GM12878 (cell line): Measurements from ENCODE around the gene KCTD19. TPM values are rescaled to one million over a fixed set of nuclear protein-coding genes. Genes with fewer than 3 reads are reported as not detected.

Experiments
- ATAC-seq: fragments of 200-7000 bp; cut with Tn5 transposase; 3 replicates; pipeline ENCODE4 v1.9.1; 2020; ENCODE audit warnings: mild to moderate bottlenecking, moderate library complexity
- BruUV-seq: library from RNA; stranded (reverse); fragments of 400-500 nt; replicated peaks from 2 replicates; lab custom pipeline; 2021; lab: Mats Ljungman, UMichigan
- CTCF ChIA-PET: fragments of 300-600 bp; sonication (Branson Sonifier 250); formaldehyde crosslinking; extraction: SDS; loops from one replicate; lab custom pipeline; 2021; ENCODE audit warnings: inconsistent platforms; lab: Yijun Ruan, JAX
- POLR2A ChIA-PET: fragments of 350-600 bp; formaldehyde crosslinking; extraction: SDS; loops from one replicate; lab custom pipeline; 2021; ENCODE audit warnings: inconsistent platforms; lab: Charles Lee
- RAD21 ChIA-PET: fragments of 300-600 bp; sonication (Branson Sonifier 250); formaldehyde crosslinking; loops from one replicate; lab custom pipeline; 2023; ENCODE audit warnings: antibody characterized with exemption; ENCODE audit not compliant: unreplicated experiment; lab: Charles Lee
- SMC1A ChIA-PET: fragments of 300-600 bp; sonication (Branson Sonifier 250); formaldehyde crosslinking; loops from one replicate; lab custom pipeline; 2023; ENCODE audit not compliant: unreplicated experiment, uncharacterized antibody; lab: Charles Lee
- DNase-seq: peaks from one replicate; pipeline ENCODE4 v3.0.0-alpha.2; 2011; ENCODE audit warnings: low read depth, low spot score
- FAIRE-seq: peaks from 3 replicates; lab custom pipeline; 2011; peaks lifted over from hg19 to GRCh38; lab: Jason Lieb, UNC
- H2AFZ ChIP-seq: 2 replicates; pipeline ENCODE4 v1.6.0; 2011; ENCODE audit warnings: low read depth, low read length, control low read depth; ENCODE audit not compliant: control insufficient read depth
- H3K27ac ChIP-seq: 2 replicates; pipeline ENCODE4 v1.5.1; 2011; ENCODE audit warnings: control low read depth; ENCODE audit not compliant: control insufficient read depth, insufficient read depth
- H3K27me3 ChIP-seq, 2 experiments: replicated peaks in 1 of 2; 2 replicates each; pipeline versions ENCODE4 v1.6.0 to v1.6.1; 2011; ENCODE audit warnings: low read length in 1 of 2; ENCODE audit not compliant: control insufficient read depth in 2 of 2, insufficient read depth in 2 of 2
- H3K36me3 ChIP-seq, 2 experiments: 2 replicates each; pipeline ENCODE4 v1.5.1; 2011; ENCODE audit warnings: low read length in 1 of 2; ENCODE audit not compliant: control insufficient read depth in 2 of 2, insufficient read depth in 2 of 2
- H3K4me1 ChIP-seq: 2 replicates; pipeline ENCODE4 v1.6.1; 2011; ENCODE audit warnings: mild to moderate bottlenecking, low read length, moderate library complexity, mixed read lengths; ENCODE audit not compliant: control insufficient read depth, insufficient read depth
- H3K4me2 ChIP-seq: 2 replicates; pipeline ENCODE4 v1.6.0; 2011; ENCODE audit warnings: control low read depth; ENCODE audit not compliant: control insufficient read depth, insufficient read depth
- H3K4me3 ChIP-seq: fragments of 200-600 bp; sonication (generic); 2 replicates; pipeline ENCODE4 v1.5.1; 2016
- H3K79me2 ChIP-seq: 2 replicates; pipeline ENCODE4 v1.6.0; 2011; ENCODE audit warnings: low read length; ENCODE audit not compliant: control insufficient read depth, insufficient read depth
- H3K9ac ChIP-seq: 2 replicates; pipeline ENCODE4 v1.8.0; 2011; ENCODE audit warnings: low read length, control low read depth, mixed read lengths; ENCODE audit not compliant: control insufficient read depth, insufficient read depth
- H3K9me3 ChIP-seq: replicated peaks from 3 replicates; pipeline ENCODE4 v1.5.1; 2011; ENCODE audit warnings: mild to moderate bottlenecking, low read length; ENCODE audit not compliant: control insufficient read depth, insufficient read depth
- H4K20me1 ChIP-seq: 2 replicates; pipeline ENCODE4 v1.6.0; 2011; ENCODE audit not compliant: control insufficient read depth, insufficient read depth
- EGR1 ChIP-seq, 2 experiments: IDR thresholded peaks; 1 replicate in 1 of 2; 2 replicates in 1 of 2; pipeline ENCODE4 v1.6.1; 2011 to 2012; ENCODE audit warnings: low read depth in 2 of 2, low read length in 2 of 2, borderline replicate concordance in 1 of 2, mild to moderate bottlenecking in 1 of 2, moderate library complexity in 1 of 2
- IKZF2 ChIP-seq, 2 experiments: fragments of 450-650 bp; IDR thresholded peaks; 2 replicates each; pipeline ENCODE4 v1.6.1; 2017; ENCODE audit warnings: mild to moderate bottlenecking in 2 of 2, moderate library complexity in 2 of 2
- KLF5 ChIP-seq: fragments of 450-650 bp; IDR thresholded peaks from 2 replicates; pipeline ENCODE4 v1.6.1; 2014; ENCODE audit warnings: mild to moderate bottlenecking; ENCODE audit not compliant: partially characterized antibody
- NBN ChIP-seq: fragments of 450-650 bp; IDR thresholded peaks from 2 replicates; pipeline ENCODE4 v1.6.1; 2016
- SMC3 ChIP-seq: IDR thresholded peaks from 2 replicates; pipeline ENCODE4 v1.6.1; 2011; ENCODE audit warnings: low read length, improper control_type of control experiment, borderline replicate concordance
- YY1 ChIP-seq: IDR thresholded peaks from 2 replicates; pipeline ENCODE4 v1.6.1; 2011; ENCODE audit warnings: low read depth, mild to moderate bottlenecking, low read length
- WGBS: methylation state at CpG from one replicate; pipeline ENCODE4 v1.1.6; 2016; ENCODE audit warnings: low lambda C conversion rate; ENCODE audit not compliant: insufficient replicate concordance, insufficient coverage; ENCODE audit errors: missing lambda C conversion rate; 5-methylcytosine and 5-hydroxymethylcytosine counted together
- in situ Hi-C: fragments of 300-500 bp; cut with MboI; formaldehyde crosslinking; loops from 9 replicates; pipeline ENCODE4 v1.14.3; 2018; ENCODE audit warnings: mixed read lengths
- intact Hi-C: fragments of 100-400 bp; cut with micrococcal nuclease; formaldehyde crosslinking; loops from one replicate; pipeline ENCODE4 v1.14.2; 2022; ENCODE audit not compliant: unreplicated experiment
- polyA plus RNA-seq, 11 experiments: library from polyadenylated mRNA; depleted of rRNA in 4 of 11; unstranded in 6 of 11; stranded (reverse) in 5 of 11; fragments of >200 nt; fragmentation: Nextera tagmentation in 4 of 11; fragmentation: Illumina TruSeq in 1 of 11; extraction: Ambion mirVana in 4 of 11; extraction: Trizol in 1 of 11; gene quantifications; 1 replicate in 1 of 11; 2 replicates in 10 of 11; pipeline versions ENCODE4 v1.2.1 to v1.2.3, GENCODE V29; 2011 to 2016; ENCODE audit warnings: inconsistent platforms in 2 of 11, missing spikeins in 2 of 11, low read depth in 1 of 11
- total RNA-seq, 4 experiments: library from RNA; depleted of rRNA in 3 of 4; stranded (reverse); fragments of >200 nt in 3 of 4; fragmentation: Illumina TruSeq in 1 of 4; extraction: Trizol in 1 of 4; gene quantifications; 2 replicates each; pipeline versions ENCODE4 v1.2.1 to v1.2.3, GENCODE V29; 2013 to 2021
- TF ChIP-seq, protein P1 (sequence below), 3 experiments: IDR thresholded peaks in 2 of 3; conservative IDR thresholded peaks in 1 of 3; 2 replicates each; pipeline ENCODE4 v1.5.1; 2011; ENCODE audit warnings: low read depth in 3 of 3, low read length in 3 of 3, mild to moderate bottlenecking in 3 of 3, control low read depth in 2 of 3, moderate library complexity in 2 of 3, inconsistent platforms in 1 of 3, mixed read lengths in 1 of 3; ENCODE audit not compliant: control insufficient read depth in 2 of 3, insufficient read depth in 1 of 3; ENCODE audit errors: extremely low read depth in 1 of 3
- TF ChIP-seq, protein P2 (sequence below): IDR thresholded peaks from 2 replicates; pipeline ENCODE4 v1.6.1; 2011; ENCODE audit warnings: borderline replicate concordance, low read depth, mild to moderate bottlenecking, moderate library complexity, mixed read lengths, low read length; ENCODE audit not compliant: insufficient read depth; ENCODE audit errors: extremely low read length

Gene KCTD19
- total and polyA plus RNA-seq, 10 of the 15 experiments (the other 5 are each of a cell fraction or from before 2014, with no cell fraction given): 1.6 to 8.9 (median 3.9) TPM

DNA sequence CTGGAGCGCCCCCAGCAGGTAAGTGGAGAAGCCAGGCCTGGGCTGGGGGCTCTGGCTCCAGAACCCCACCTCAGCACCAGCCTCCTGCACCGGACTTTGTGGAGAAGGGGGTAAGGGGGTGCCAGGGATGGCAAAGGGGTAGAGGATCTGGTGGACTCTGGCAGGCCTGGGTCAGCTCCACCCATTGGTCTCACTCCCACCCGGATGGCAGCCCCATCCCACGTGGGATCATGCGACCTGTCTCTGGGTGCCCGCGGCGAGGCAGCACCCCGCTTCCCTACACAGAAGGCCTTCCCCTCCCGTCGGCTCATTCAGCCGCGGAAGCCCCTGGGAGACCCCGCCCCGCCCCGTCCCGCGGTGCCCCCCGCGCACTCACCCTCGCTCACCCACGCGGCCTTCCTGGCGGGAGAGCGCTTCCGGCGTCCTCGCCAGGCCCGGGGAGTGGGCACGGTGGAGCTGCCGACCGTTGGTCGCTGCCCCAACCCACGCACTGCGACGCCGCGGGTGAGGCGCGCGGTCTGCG, 47.7 kb downstream of the KCTD19 start:
- under 1% methylated on average over 16 of the region's 42 CpGs for WGBS
- FAIRE-seq (peak; percentile 91), ATAC-seq (peak; percentile 74), DNase-seq (no peak)
- Histone ChIP-seq H3K79me2 (0 out of 2 replicates have a peak, but pooled peaks cover 2% of the 10 kb centered on the region), H3K4me2 (peak overlapping the region; percentile 91), H4K20me1 (no peaks in the 10 kb centered on the region), H3K4me1 (peaks cover 4% of the 10 kb centered on the region; the same call in 1 of the 2 replicates), H3K27me3 (no peaks in the 10 kb centered on the region), H3K9ac (peak overlapping the region; percentile 62), H3K36me3 (no peaks in the 10 kb centered on the region; a peak in 1 of 4 replicates), H2AFZ (peak overlapping the region; percentile 69), H3K9me3 (no peaks in the 10 kb centered on the region), H3K4me3 (peak overlapping the region; percentile 74), H3K27ac (peak overlapping the region; percentile 6; the same call in 1 of the 2 replicates)
- TF ChIP-seq SMC3 (0 out of 2 replicates have a peak, but pooled peaks have one; percentile 3), IKZF2 (IDR thresholded peaks at IDR 0.05) (0 out of 4 replicates have a peak, but pooled peaks of 1 of the 2 experiments have one; percentile 4), KLF5 (no peak), YY1 (no peak), EGR1 (IDR thresholded peaks at IDR 0.05; ENCODE audit: borderline replicate concordance in 1 of 2, low read depth in 2 of 2, low read length in 2 of 2) (peak in 1 of 2 experiments; percentile 38; a peak in 1 of 3 replicates), NBN (0 out of 2 replicates have a peak, but pooled peaks have one; percentile 18)
- TF ChIP-seq, protein P1, sequence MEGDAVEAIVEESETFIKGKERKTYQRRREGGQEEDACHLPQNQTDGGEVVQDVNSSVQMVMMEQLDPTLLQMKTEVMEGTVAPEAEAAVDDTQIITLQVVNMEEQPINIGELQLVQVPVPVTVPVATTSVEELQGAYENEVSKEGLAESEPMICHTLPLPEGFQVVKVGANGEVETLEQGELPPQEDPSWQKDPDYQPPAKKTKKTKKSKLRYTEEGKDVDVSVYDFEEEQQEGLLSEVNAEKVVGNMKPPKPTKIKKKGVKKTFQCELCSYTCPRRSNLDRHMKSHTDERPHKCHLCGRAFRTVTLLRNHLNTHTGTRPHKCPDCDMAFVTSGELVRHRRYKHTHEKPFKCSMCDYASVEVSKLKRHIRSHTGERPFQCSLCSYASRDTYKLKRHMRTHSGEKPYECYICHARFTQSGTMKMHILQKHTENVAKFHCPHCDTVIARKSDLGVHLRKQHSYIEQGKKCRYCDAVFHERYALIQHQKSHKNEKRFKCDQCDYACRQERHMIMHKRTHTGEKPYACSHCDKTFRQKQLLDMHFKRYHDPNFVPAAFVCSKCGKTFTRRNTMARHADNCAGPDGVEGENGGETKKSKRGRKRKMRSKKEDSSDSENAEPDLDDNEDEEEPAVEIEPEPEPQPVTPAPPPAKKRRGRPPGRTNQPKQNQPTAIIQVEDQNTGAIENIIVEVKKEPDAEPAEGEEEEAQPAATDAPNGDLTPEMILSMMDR (IDR thresholded peaks at IDR 0.05 in 2 of 3, conservative IDR thresholded peaks at IDR 0.05 in 1 of 3; ENCODE audit: control insufficient read depth in 2 of 3, extremely low read depth in 1 of 3, insufficient read depth in 1 of 3, low read depth in 3 of 3, low read length in 3 of 3): peak; percentile 31 to 41 (median 41)
- TF ChIP-seq, protein P2, sequence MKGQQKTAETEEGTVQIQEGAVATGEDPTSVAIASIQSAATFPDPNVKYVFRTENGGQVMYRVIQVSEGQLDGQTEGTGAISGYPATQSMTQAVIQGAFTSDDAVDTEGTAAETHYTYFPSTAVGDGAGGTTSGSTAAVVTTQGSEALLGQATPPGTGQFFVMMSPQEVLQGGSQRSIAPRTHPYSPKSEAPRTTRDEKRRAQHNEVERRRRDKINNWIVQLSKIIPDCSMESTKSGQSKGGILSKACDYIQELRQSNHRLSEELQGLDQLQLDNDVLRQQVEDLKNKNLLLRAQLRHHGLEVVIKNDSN: peak; percentile 9
- RAD21 ChIA-PET: interaction anchor here (1.0 to 2.3 kb wide), 8 partner anchors 18 to 124 kb away, joined by 3 to 9 read pairs (median 4); partner anchors contain the start of gene TMEM208
- SMC1A ChIA-PET: interaction anchor here (1.3 to 3.6 kb wide), 3 partner anchors 18 to 60 kb away, joined by 4 to 16 read pairs (median 6); no protein-coding TSS in a partner anchor
- CTCF ChIA-PET: interaction anchor here (0.7 to 3.0 kb wide), 15 partner anchors 12 to 121 kb away, joined by 3 to 23 read pairs (median 4); partner anchors contain the start of genes FHOD1 and SLC9A5
- in situ Hi-C loops (no loop called here), intact Hi-C loops (loop anchor here (1.0 to 5.0 kb wide), 3 partner anchors 48 to 118 kb away; partner anchors contain the start of genes KCTD19 and LRRC36)
- no TSS peak for BruUV-seq
- POLR2A ChIA-PET: no interaction called here
